Common myeloid progenitor, CD34-positive (primary cell): ENCODE results near the gene DDX10.
A peak's percentile ranks its signal among the peaks of the same experiment; 100 is the strongest.

ENCODE experiments used
- CTCF ChIA-PET: fragments of 350-600 bp; sonication (Branson Sonifier 250); formaldehyde crosslinking; loops from one replicate; lab custom pipeline; 2021; ENCODE audit warnings: antibody characterized with exemption; lab: Charles Lee
- POLR2A ChIA-PET: fragments of 350-600 bp; sonication (Branson Sonifier 250); formaldehyde crosslinking; loops from one replicate; lab custom pipeline; 2021; ENCODE audit warnings: antibody characterized with exemption; lab: Charles Lee
- DNase-seq, 3 donors: peaks; one replicate each; pipeline versions ENCODE4 v3.0.0 to v3.0.0-alpha.2; 2013
- H3K27ac ChIP-seq, 2 experiments: 1 replicate in 1 of 2; 2 replicates in 1 of 2; pipeline ENCODE4 v1.7.0; 2013; ENCODE audit warnings: inconsistent platforms in 2 of 2, low read length in 2 of 2, mild to moderate bottlenecking in 2 of 2, low read depth in 1 of 2, moderate library complexity in 1 of 2; ENCODE audit not compliant: severe bottlenecking in 2 of 2, insufficient read depth in 1 of 2, poor library complexity in 1 of 2
- H3K27me3 ChIP-seq, 5 experiments: replicated peaks in 2 of 5; 1 replicate in 3 of 5; 2 replicates in 2 of 5; pipeline versions ENCODE4 v1.6.1 to v1.7.0; 2013; ENCODE audit warnings: low read length in 4 of 5, mild to moderate bottlenecking in 2 of 5, moderate library complexity in 2 of 5, inconsistent platforms in 1 of 5; ENCODE audit not compliant: insufficient read depth in 5 of 5, control insufficient read depth in 4 of 5
- H3K36me3 ChIP-seq, 4 experiments: 1 replicate in 2 of 4; 2 replicates in 2 of 4; pipeline versions ENCODE4 v1.6.1 to v1.7.0; 2013; ENCODE audit warnings: low read length in 3 of 4, control low read depth in 1 of 4, mild to moderate bottlenecking in 1 of 4; ENCODE audit not compliant: control insufficient read depth in 4 of 4, insufficient read depth in 4 of 4
- H3K4me1 ChIP-seq, 4 experiments: 1 replicate in 3 of 4; 2 replicates in 1 of 4; pipeline versions ENCODE4 v1.6.1 to v1.7.1; 2013; ENCODE audit warnings: low read length in 3 of 4, mild to moderate bottlenecking in 3 of 4, control low read depth in 1 of 4, inconsistent platforms in 1 of 4, moderate library complexity in 1 of 4; ENCODE audit not compliant: control insufficient read depth in 4 of 4, insufficient read depth in 4 of 4; ENCODE audit errors: control extremely low read depth in 1 of 4
- H3K4me3 ChIP-seq, 7 experiments: 1 replicate in 4 of 7; 2 replicates in 3 of 7; pipeline versions ENCODE4 v1.5.1 to v1.7.0; 2013; ENCODE audit warnings: mild to moderate bottlenecking in 7 of 7, low read length in 6 of 7, moderate library complexity in 6 of 7, inconsistent platforms in 2 of 7, low read depth in 2 of 7, control low read depth in 1 of 7; ENCODE audit not compliant: insufficient read depth in 4 of 7, control insufficient read depth in 1 of 7; ENCODE audit errors: extremely low read depth in 1 of 7
- H3K9me3 ChIP-seq, 5 experiments: 1 replicate in 4 of 5; 2 replicates in 1 of 5; pipeline versions ENCODE4 v1.6.1 to v1.7.1; 2013; ENCODE audit warnings: low read length in 4 of 5, mild to moderate bottlenecking in 2 of 5, inconsistent platforms in 1 of 5, low read depth in 1 of 5, moderate library complexity in 1 of 5; ENCODE audit not compliant: control insufficient read depth in 4 of 5, insufficient read depth in 2 of 5; ENCODE audit errors: control extremely low read depth in 1 of 5
- WGBS: methylation state at CpG from one replicate; pipeline ENCODE4 v1.1.5; 2013; ENCODE audit not compliant: insufficient coverage; 5-methylcytosine and 5-hydroxymethylcytosine counted together

The DDX10 gene

GRCh38 chr11:108824545-108824944 is 159.7 kb downstream of the DDX10 start:
- ChIA-PET CTCF (no interaction called here), POLR2A (no interaction called here)
- H3K27me3 ChIP-seq, result no peaks in the 10 kb centered on the region
- H3K4me3 ChIP-seq, result no peak overlapping the region
- no peak for DNase-seq
- no CpG with 5 or more reads among the region's 3 CpGs for WGBS
- no peak overlapping the region for H3K27ac ChIP-seq
- no peaks in the 10 kb centered on the region for H3K36me3 ChIP-seq
- peaks cover 0 to 4% (median 0%) of the 10 kb centered on the region in 5 experiments for H3K9me3 ChIP-seq
- no peaks in the 10 kb centered on the region for H3K4me1 ChIP-seq

GRCh38 chr11:108825381-108825780 is 160.5 kb downstream of the DDX10 start:
- H3K27ac ChIP-seq, result no peak overlapping the region
- DNase-seq, result no peak
- H3K27me3 ChIP-seq, result no peaks in the 10 kb centered on the region
- no peak overlapping the region for H3K4me3 ChIP-seq
- H3K9me3 ChIP-seq, result peaks cover 0 to 11% (median 0%) of the 10 kb centered on the region in 5 experiments
- H3K4me1 ChIP-seq, result no peaks in the 10 kb centered on the region
- H3K36me3 ChIP-seq, result no peaks in the 10 kb centered on the region
- no CpG with 5 or more reads among the region's 1 CpG for WGBS
- ChIA-PET POLR2A (no interaction called here), CTCF (no interaction called here)

GRCh38 chr11:108826136-108826535 is 161.3 kb downstream of the DDX10 start:
- peaks cover 0 to 13% (median 0%) of the 10 kb centered on the region in 5 experiments for H3K9me3 ChIP-seq
- H3K27ac ChIP-seq, result no peak overlapping the region
- DNase-seq, result no peak
- H3K27me3 ChIP-seq, result no peaks in the 10 kb centered on the region
- WGBS, result 100% methylated on average over 1 of the region's 2 CpGs
- H3K4me3 ChIP-seq, result no peak overlapping the region
- H3K4me1 ChIP-seq, result no peaks in the 10 kb centered on the region
- ChIA-PET POLR2A (no interaction called here), CTCF (no interaction called here)
- no peaks in the 10 kb centered on the region for H3K36me3 ChIP-seq

- Histone ChIP-seq H3K27ac (no peak overlapping the region), H3K27me3 (no peaks in the 10 kb centered on the region), H3K4me1 (peaks cover 0 to 2% (median 0%) of the 10 kb centered on the region in 4 experiments), H3K9me3 (no peaks in the 10 kb centered on the region), H3K36me3 (peaks cover 0 to 2% (median under 1%) of the 10 kb centered on the region in 4 experiments), H3K4me3 (no peak overlapping the region)
- ChIA-PET CTCF (no interaction called here), POLR2A (no interaction called here)
- WGBS, result over 99% methylated on average over 7 of the region's 7 CpGs
- no peak for DNase-seq
These were observed 170.8 kb downstream of the DDX10 start for GRCh38 chr11:108835624-108836023.

DNA sequence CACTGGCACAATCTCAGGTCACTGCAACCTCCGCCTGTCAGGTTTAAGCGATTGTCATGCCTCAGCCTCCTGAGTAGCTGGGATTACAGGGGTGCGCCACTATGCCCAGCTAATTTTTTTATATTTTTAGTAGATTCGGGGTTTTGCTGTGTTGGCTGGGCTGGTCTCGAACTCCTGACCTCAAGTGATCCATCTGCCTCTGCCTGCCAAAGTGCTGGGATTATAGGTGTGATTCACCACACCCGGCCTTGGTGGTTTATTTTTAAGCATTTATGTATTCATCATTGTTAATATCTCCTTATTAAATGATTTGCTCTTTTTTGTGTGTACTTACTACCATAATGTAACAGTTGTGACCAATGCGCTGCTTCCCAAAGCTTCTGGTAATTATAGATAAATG is 171.7 kb downstream of the DDX10 start:
- ChIA-PET POLR2A (no interaction called here), CTCF (interaction anchor here (0.6 kb wide), 1 partner anchor 559 kb away, joined by 3 read pairs; no protein-coding TSS in a partner anchor)
- peaks cover 0 to 4% (median 2%) of the 10 kb centered on the region in 4 experiments for H3K36me3 ChIP-seq
- H3K4me3 ChIP-seq, result no peak overlapping the region
- WGBS, result 94% methylated on average over 3 of the region's 7 CpGs
- H3K27me3 ChIP-seq, result no peaks in the 10 kb centered on the region
- no peak overlapping the region for H3K27ac ChIP-seq
- peaks cover 0 to 2% (median 0%) of the 10 kb centered on the region in 4 experiments for H3K4me1 ChIP-seq
- no peak for DNase-seq
- H3K9me3 ChIP-seq, result no peaks in the 10 kb centered on the region

DNA sequence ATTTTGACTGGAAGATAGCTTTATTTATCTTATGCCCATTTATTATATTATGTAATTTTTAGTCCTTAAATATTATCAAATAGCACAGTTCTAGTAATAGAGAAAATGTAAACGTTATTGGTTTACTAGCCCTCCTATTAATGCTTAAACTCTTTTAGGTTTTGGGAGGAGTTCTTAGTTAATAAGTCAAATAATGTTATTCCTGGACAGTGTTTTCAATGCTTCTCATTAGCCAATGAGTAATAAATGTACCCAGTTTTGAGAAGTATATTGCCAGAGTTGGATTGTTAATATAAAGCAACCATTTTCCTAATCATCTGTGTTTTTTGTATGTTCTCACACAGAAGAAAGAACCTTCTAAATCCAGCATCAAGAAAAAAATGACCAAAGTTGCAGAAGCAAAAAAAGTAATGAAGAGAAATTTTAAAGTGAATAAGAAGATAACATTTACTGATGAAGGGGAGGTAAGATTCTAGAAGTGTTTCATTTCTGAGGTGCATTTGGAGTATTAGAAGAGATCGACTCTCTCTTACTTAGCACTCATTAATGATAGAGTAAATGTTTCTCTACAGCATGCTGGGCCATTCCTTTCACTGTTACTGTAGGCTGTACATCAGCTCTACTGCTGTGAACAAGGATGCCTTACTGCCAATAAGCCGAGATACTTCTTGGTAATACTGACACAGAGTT is 173.4 kb downstream of the DDX10 start:
- H3K27me3 ChIP-seq, result no peaks in the 10 kb centered on the region
- H3K36me3 ChIP-seq, result peaks cover 0 to 4% (median 2%) of the 10 kb centered on the region in 4 experiments
- DNase-seq, result no peak
- peak overlapping the region in 1 of 2 experiments; percentile 41 for H3K27ac ChIP-seq
- POLR2A ChIA-PET, result interaction anchor here (0.6 kb wide), 1 partner anchor 69 kb away, joined by 3 read pairs; no protein-coding TSS in a partner anchor
- no peaks in the 10 kb centered on the region for H3K9me3 ChIP-seq
- 100% methylated on average over 1 of the region's 3 CpGs for WGBS
- peaks cover 0 to 2% (median 0%) of the 10 kb centered on the region in 4 experiments for H3K4me1 ChIP-seq
- CTCF ChIA-PET, result interaction anchor here (1.8 kb wide), 1 partner anchor 13 kb away, joined by 5 read pairs; no protein-coding TSS in a partner anchor
- no peak overlapping the region for H3K4me3 ChIP-seq

DNA sequence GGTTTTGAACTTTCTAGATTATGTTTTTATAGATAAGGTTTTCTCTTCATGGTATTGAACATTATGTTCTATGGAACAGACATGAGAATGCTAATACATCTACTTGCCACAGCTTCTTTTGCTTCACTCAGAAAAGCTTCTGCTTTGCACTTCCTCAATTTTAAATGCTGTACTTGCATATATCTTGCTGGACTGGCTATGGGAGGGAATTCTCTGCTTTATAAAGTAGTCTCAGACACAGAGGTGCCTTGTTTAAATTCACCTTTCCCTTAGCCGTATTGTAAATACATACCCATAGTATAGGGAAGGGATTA is 173.9 kb downstream of the DDX10 start:
- CTCF ChIA-PET, result interaction anchor here (1.8 kb wide), 1 partner anchor 13 kb away, joined by 5 read pairs; no protein-coding TSS in a partner anchor
- H3K4me3 ChIP-seq, result no peak overlapping the region

More for the DNA sequence above, 173.9 kb downstream of the DDX10 start:
- no CpG with 5 or more reads among the region's 1 CpG for WGBS
- peak in 2 of 3 donors; percentile 15 to 29 for DNase-seq
- Histone ChIP-seq H3K4me1 (peaks cover 0 to 2% (median 0%) of the 10 kb centered on the region in 4 experiments), H3K27ac (peak overlapping the region in 1 of 2 experiments; percentile 41), H3K27me3 (no peaks in the 10 kb centered on the region), H3K9me3 (no peaks in the 10 kb centered on the region), H3K36me3 (peaks cover 0 to 4% (median 2%) of the 10 kb centered on the region in 4 experiments)
- POLR2A ChIA-PET, result interaction anchor here (0.6 kb wide), 1 partner anchor 69 kb away, joined by 3 read pairs; no protein-coding TSS in a partner anchor
